ENCODE results near the gene ABCG2.

- TF ChIP-seq, protein P1, sequence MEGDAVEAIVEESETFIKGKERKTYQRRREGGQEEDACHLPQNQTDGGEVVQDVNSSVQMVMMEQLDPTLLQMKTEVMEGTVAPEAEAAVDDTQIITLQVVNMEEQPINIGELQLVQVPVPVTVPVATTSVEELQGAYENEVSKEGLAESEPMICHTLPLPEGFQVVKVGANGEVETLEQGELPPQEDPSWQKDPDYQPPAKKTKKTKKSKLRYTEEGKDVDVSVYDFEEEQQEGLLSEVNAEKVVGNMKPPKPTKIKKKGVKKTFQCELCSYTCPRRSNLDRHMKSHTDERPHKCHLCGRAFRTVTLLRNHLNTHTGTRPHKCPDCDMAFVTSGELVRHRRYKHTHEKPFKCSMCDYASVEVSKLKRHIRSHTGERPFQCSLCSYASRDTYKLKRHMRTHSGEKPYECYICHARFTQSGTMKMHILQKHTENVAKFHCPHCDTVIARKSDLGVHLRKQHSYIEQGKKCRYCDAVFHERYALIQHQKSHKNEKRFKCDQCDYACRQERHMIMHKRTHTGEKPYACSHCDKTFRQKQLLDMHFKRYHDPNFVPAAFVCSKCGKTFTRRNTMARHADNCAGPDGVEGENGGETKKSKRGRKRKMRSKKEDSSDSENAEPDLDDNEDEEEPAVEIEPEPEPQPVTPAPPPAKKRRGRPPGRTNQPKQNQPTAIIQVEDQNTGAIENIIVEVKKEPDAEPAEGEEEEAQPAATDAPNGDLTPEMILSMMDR (IDR thresholded peaks at IDR 0.05): no peak
- no peak for TF ChIP-seq POLR2A (IDR thresholded peaks at IDR 0.05)
Observed at GRCh38 chr4:88171206-88171605, 12.8 kb upstream of the ABCG2 start.

Data from testis (tissue), 2 donors.